HepG2 (cell line): ENCODE measurements around the gene MLC1.

Experiments used
- AGO2 ChIP-seq: fragments of 200-400 bp; formaldehyde crosslinking; optimal IDR thresholded peaks from 2 replicates; pipeline ENCODE3; 2017; ENCODE audit warnings: mild to moderate bottlenecking, low read depth, low read length, moderate library complexity
- CBFB ChIP-seq: sonication (generic); formaldehyde crosslinking; IDR thresholded peaks from 2 replicates; pipeline ENCODE4 v1.4.0; 2020; ENCODE audit warnings: missing genetic modification reagents
- CBX1 ChIP-seq: IDR thresholded peaks from one replicate; pipeline ENCODE4 v1.6.1; 2016; ENCODE audit warnings: antibody characterized with exemption, low read depth
- MIXL1 ChIP-seq: IDR thresholded peaks from 2 replicates; pipeline ENCODE4 v1.6.1; 2016
- RBAK ChIP-seq: sonication (generic); formaldehyde crosslinking; IDR thresholded peaks from 2 replicates; pipeline ENCODE4 v1.5.1; 2020; ENCODE audit warnings: mild to moderate bottlenecking, missing genetic modification reagents
- ZNF776 ChIP-seq: sonication (generic); formaldehyde crosslinking; IDR thresholded peaks from 2 replicates; pipeline ENCODE4 v1.4.0; 2020; ENCODE audit warnings: mild to moderate bottlenecking, missing genetic modification reagents
- TF ChIP-seq, protein P1 (sequence below): sonication (generic); formaldehyde crosslinking; IDR thresholded peaks from 2 replicates; pipeline ENCODE4 v1.5.0; 2020; ENCODE audit warnings: mild to moderate bottlenecking, missing genetic modification reagents, moderate library complexity
- TF ChIP-seq, protein P2 (sequence below): sonication (generic); formaldehyde crosslinking; IDR thresholded peaks from 2 replicates; pipeline ENCODE4 v1.8.1; 2022; ENCODE audit warnings: low read depth, mild to moderate bottlenecking, missing genetic modification reagents

DNA sequence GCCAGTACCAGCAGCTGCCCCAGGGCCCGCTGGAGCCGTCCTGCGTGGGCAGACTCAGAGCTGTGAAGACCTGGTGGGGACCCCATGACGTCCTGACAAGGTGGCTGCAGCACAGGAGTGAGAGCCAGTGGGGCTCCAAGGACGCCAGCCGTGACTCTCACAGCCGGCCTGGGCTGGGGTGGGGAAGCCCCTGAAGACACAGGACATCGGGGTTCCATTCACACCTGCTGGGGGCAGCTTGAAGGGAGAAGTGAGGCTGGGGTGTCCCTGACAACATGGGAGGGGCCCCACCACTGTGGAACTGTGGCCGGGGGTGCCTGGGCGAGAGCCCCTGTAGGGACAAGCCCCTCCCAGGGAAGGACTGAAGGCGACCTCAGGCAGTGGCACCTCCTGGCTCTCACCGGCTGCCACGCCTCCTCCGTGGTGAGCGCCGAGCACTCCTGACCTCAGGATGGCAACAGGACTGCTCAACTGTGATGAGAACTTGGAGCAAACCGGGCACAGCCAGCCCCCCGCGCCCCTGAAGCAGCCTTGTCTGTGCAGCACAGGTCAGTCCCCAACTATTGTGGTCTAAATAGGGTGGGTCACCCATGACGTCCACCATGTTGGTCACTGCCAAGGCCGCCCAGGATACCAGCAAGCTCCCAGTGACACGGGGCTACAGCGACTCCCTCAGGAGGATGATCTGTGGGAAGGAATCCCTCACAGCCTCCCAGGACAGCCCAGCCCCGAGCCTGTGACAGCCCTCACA is 49.9 kb downstream of the MLC1 start:
- TF ChIP-seq, protein P1, sequence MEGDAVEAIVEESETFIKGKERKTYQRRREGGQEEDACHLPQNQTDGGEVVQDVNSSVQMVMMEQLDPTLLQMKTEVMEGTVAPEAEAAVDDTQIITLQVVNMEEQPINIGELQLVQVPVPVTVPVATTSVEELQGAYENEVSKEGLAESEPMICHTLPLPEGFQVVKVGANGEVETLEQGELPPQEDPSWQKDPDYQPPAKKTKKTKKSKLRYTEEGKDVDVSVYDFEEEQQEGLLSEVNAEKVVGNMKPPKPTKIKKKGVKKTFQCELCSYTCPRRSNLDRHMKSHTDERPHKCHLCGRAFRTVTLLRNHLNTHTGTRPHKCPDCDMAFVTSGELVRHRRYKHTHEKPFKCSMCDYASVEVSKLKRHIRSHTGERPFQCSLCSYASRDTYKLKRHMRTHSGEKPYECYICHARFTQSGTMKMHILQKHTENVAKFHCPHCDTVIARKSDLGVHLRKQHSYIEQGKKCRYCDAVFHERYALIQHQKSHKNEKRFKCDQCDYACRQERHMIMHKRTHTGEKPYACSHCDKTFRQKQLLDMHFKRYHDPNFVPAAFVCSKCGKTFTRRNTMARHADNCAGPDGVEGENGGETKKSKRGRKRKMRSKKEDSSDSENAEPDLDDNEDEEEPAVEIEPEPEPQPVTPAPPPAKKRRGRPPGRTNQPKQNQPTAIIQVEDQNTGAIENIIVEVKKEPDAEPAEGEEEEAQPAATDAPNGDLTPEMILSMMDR (CRISPR knock-in tag): no peak
- TF ChIP-seq ZNF776 (CRISPR knock-in tag): no peak
- no peak for TF ChIP-seq AGO2
- TF ChIP-seq, protein P2, sequence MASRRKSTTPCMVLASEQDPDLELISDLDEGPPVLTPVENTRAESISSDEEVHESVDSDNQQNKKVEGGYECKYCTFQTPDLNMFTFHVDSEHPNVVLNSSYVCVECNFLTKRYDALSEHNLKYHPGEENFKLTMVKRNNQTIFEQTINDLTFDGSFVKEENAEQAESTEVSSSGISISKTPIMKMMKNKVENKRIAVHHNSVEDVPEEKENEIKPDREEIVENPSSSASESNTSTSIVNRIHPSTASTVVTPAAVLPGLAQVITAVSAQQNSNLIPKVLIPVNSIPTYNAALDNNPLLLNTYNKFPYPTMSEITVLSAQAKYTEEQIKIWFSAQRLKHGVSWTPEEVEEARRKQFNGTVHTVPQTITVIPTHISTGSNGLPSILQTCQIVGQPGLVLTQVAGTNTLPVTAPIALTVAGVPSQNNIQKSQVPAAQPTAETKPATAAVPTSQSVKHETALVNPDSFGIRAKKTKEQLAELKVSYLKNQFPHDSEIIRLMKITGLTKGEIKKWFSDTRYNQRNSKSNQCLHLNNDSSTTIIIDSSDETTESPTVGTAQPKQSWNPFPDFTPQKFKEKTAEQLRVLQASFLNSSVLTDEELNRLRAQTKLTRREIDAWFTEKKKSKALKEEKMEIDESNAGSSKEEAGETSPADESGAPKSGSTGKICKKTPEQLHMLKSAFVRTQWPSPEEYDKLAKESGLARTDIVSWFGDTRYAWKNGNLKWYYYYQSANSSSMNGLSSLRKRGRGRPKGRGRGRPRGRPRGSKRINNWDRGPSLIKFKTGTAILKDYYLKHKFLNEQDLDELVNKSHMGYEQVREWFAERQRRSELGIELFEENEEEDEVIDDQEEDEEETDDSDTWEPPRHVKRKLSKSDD (CRISPR knock-in tag): no peak
- TF ChIP-seq RBAK (CRISPR knock-in tag): no peak
- no peak for TF ChIP-seq CBFB (CRISPR knock-in tag)
- TF ChIP-seq MIXL1 (CRISPR knock-in tag): no peak
- TF ChIP-seq CBX1: no peak
